Esophagus (tissue), 2 donors: Measurements from ENCODE around the gene FAAP20. TPM values are rescaled to one million over a fixed set of nuclear protein-coding genes. Genes with fewer than 3 reads are reported as not detected.

Experiments used
- H3K27ac ChIP-seq, 2 donors: one replicate each; pipeline ENCODE4 v1.5.1; 2013; ENCODE audit warnings: low read depth in 2 of 2, mild to moderate bottlenecking in 2 of 2, inconsistent platforms in 1 of 2, low read length in 1 of 2, moderate library complexity in 1 of 2
- H3K27me3 ChIP-seq, 2 donors: one replicate each; pipeline ENCODE4 v1.6.1; 2013; ENCODE audit warnings: low read length in 2 of 2, control low read depth in 1 of 2, mild to moderate bottlenecking in 1 of 2; ENCODE audit not compliant: insufficient read depth in 2 of 2, control insufficient read depth in 1 of 2
- H3K36me3 ChIP-seq, 2 donors: one replicate each; pipeline ENCODE4 v1.6.1; 2013; ENCODE audit warnings: low read length in 1 of 2; ENCODE audit not compliant: control insufficient read depth in 2 of 2, insufficient read depth in 2 of 2
- H3K4me1 ChIP-seq, 2 donors: one replicate each; pipeline ENCODE4 v1.6.1; 2013; ENCODE audit warnings: low read length in 1 of 2; ENCODE audit not compliant: control insufficient read depth in 2 of 2, insufficient read depth in 2 of 2
- H3K4me3 ChIP-seq, 2 donors: one replicate each; pipeline ENCODE4 v1.5.1; 2013; ENCODE audit warnings: low read length in 2 of 2, mild to moderate bottlenecking in 2 of 2, low read depth in 1 of 2, moderate library complexity in 1 of 2
- H3K9me3 ChIP-seq, 2 donors: one replicate each; pipeline ENCODE4 v1.6.1; 2013; ENCODE audit warnings: mild to moderate bottlenecking in 2 of 2, low read depth in 1 of 2, low read length in 1 of 2, moderate library complexity in 1 of 2; ENCODE audit not compliant: control insufficient read depth in 2 of 2, insufficient read depth in 1 of 2
- WGBS, 2 donors: extraction: QIAGEN DNeasy Blood & Tissue Kit; methylation state at CpG; one replicate each; pipeline ENCODE4 v1.1.7; 2013; 5-methylcytosine and 5-hydroxymethylcytosine counted together
- polyA plus RNA-seq, 2 donors: library from polyadenylated mRNA; stranded (reverse); fragments of 200-250 nt; gene quantifications; one replicate each; pipeline ENCODE4 v1.2.3, GENCODE V29; 2013
- donor health status: healthy with polysubstance abuse.
- donor health status: Bipolar disorder and iron deficiency.

Gene FAAP20
- polyA plus RNA-seq, 2 donors, result 32.9 to 44.8 TPM

DNA sequence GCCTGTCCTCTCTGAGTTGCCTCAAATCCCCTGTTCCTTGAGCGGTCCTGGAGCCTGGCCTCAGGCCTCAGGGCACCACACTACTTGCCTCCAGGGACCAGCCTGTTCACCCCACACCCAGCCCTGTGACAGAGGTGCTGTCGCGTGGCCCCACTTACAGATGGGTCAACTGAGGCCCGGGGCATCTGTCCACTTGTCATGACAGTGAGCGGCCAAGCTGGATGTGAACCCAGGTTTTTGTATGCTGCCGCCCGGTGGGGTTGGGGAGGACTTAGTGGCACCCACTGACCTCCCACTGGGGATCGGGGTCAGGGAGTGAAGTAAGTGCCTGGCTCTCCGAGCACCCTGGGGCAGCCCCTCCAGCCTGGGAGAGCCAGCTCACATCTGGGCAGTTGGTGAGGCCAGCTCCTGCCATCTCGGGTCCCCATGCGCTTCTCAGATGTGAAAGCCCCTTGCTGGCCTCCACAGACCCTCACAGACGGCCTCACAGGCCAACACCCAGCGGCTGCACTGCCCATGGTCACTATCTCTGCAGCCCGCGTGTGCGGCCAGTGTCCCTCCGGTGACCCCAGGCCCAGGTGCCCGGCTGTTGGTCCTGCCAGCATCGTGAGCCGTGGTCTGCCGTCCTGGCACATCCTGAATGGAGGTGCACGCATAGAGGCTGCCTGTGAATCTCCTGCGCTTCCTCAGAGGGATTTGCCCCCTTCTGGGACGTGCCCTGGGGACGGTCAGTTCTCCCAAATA lies 9.3 kb upstream of the FAAP20 start:
- Histone ChIP-seq H3K9me3 (no peaks in the 10 kb centered on the region), H3K4me1 (peaks cover 2 to 39% of the 10 kb centered on the region in 2 donors), H3K27ac (peak overlapping the region; percentile 13 to 76), H3K4me3 (no peak overlapping the region), H3K36me3 (no peaks in the 10 kb centered on the region), H3K27me3 (no peaks in the 10 kb centered on the region)
- WGBS, 2 donors, result 74 to 77% methylated on average over 25 of the region's 25 CpGs

DNA sequence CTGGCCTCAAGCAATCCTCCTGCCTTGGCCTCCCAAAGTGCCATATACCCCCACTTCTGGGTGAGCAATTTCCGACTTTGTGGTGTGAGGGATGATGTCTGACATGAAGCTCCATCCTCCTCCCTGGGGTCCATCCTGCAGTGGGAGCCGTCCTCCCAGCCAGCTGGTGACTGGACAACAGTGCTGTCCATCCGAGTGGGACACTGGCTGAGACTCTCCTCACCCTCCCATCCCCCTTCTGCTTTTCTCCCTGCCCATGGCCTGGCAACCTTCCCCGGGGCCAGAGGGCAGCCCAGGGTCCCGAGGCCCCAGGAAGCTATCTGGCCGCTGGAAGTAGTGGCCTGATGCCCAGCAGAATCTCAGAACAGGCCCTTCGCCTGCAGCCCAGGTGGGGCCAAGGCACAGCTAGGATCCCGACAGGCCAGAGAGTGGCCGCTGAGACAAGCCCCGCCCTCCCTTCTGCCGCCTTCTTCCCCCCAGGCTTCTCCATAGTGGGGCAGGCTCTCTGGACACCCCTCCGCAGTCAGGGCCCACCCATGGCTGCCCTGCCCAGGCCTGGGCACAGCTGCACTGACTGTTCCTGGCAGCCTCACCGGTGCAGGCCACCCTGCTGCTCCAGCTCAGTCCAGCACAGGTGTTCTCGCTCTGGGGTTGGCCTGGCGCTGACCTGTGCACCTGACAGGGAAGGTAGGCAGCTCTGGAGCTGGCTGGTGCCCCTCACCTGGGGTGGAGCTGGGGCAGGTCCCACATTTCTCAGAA lies 8.4 kb upstream of the FAAP20 start:
- WGBS, 2 donors, result 88 to 89% methylated on average over 15 of the region's 15 CpGs
- Histone ChIP-seq H3K9me3 (no peaks in the 10 kb centered on the region), H3K27ac (no peak overlapping the region), H3K4me1 (peaks cover 6 to 39% of the 10 kb centered on the region in 2 donors), H3K27me3 (no peaks in the 10 kb centered on the region), H3K4me3 (no peak overlapping the region), H3K36me3 (no peaks in the 10 kb centered on the region)

DNA sequence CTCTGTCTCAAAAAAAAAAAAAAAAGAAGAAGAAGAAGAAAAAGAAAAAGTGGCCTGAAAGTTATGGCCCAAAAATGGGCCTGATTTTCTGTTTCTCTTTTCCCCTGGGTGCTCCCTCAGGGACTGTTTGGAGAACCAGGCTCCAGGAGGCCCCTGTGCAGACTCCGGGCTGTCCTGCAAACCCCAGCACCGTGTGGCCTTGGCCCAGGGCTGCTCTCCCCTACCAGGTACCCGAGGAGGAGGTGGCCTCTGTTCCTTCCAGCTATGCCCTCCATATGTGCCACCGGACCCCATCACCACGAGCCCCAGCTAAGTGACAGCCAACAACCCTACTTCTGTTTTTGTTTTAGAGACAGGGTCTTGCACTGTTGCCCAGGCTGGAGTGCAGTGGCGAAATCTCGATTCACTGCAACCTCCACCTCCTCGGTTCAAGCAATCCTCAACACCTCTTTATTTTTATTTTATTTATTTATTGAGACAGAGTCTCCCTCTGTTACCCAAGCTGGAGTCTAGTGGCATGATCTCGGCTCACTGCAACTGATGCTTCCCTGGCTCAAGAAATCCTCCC lies 7.5 kb upstream of the FAAP20 start:
- Histone ChIP-seq H3K4me3 (no peak overlapping the region), H3K9me3 (no peaks in the 10 kb centered on the region), H3K4me1 (peaks cover 6 to 31% of the 10 kb centered on the region in 2 donors), H3K27me3 (no peaks in the 10 kb centered on the region), H3K36me3 (no peaks in the 10 kb centered on the region), H3K27ac (no peak overlapping the region)
- WGBS, 2 donors, result 81 to 83% methylated on average over 9 of the region's 9 CpGs

DNA sequence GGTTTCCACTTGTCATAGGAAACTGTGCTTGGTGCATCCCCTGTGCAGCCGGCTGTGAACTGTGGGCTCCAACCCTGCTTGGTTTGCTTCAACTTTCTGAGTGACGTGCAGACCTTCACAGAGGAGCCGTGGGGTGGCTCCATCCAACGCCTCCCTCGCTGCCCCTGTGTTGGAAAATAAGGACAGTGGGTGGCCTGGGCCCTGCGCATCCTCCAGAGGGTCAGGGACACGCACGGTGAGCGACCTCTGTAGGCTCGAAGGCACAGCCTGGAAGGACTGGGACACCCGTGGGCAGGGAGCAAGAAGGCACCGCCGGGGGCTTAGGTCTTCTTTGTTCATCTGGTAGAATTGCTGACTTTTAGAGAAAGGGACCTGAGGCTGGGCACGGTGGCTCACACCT lies 6.5 kb upstream of the FAAP20 start:
- Histone ChIP-seq H3K36me3 (no peaks in the 10 kb centered on the region), H3K27ac (no peak overlapping the region), H3K4me1 (peaks cover 5 to 26% of the 10 kb centered on the region in 2 donors), H3K9me3 (no peaks in the 10 kb centered on the region), H3K27me3 (no peaks in the 10 kb centered on the region), H3K4me3 (no peak overlapping the region)
- WGBS, 2 donors, result 89% methylated on average over 14 of the region's 14 CpGs

DNA sequence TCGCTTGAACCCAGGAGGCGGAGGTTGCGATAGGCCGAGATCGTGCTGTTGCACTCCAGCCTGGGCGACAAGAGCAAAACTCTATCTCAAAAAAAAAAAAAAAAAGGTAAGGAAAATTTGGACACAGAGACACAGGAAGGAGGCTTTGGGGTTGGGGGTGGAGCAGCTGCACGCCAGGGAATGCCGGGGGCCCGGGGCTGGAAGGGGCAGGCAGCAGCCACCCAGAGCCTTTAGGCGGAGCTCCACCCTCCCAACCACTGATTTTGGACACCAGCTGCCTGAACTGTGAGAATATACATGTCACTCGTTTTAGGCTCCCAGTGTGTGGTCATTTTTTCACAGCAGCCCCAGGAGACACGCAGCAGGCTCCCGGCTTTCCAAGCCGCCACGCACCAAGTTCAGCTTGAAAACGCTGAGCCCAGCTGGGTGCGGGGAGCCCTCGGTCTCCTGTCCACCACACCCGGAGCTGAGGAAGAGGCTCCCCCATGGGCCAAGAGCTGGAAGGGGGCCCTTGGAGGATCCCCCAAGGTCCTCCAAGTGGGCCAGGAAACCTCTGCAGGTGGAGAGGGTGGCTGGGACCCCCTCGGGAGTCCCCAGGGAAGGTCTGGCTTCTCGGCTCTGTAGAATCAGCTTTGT lies 5.9 kb upstream of the FAAP20 start:
- Histone ChIP-seq H3K9me3 (no peaks in the 10 kb centered on the region), H3K27me3 (no peaks in the 10 kb centered on the region), H3K27ac (no peak overlapping the region), H3K4me3 (no peak overlapping the region), H3K36me3 (no peaks in the 10 kb centered on the region), H3K4me1 (peaks cover 4 to 20% of the 10 kb centered on the region in 2 donors)
- WGBS, 2 donors, result 79 to 85% methylated on average over 20 to 21 of the region's 21 CpGs

DNA sequence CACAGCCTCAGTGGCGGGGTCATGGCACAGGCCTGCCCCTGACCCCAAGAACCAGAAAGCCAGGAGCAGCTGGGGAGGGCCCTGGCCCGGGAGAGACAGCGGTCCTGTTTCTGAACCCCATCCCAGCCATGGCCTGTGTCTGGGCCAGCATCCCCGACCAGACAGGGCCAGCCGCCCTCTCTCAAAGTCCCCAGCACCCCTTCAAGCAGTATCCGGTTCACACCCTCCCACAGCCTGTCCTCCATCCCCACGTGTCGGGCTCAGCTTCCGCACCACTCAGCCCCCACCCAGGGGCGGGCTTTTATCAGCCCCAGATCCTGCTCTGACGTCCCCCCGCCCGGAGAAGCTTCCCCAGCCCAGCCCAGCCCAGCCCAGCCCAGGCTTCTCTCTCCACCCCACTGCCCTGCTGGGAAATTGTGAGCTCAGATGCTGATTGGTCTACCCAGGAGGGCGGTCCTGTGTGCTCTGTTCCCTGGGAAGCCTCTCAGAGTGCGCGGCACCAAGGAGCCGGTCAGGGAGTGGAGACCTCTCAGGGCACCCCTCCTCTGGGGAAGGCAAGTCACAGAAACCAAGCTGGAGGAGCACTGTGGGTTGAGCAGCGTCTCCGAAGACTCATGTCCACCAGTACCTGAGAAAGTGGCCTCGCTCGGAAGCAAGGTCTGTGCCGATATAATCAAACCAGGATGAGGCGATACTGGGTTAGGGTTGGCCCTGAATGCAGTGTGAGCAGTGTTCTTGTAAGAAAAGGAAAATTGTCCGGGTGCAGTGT lies 4.7 kb upstream of the FAAP20 start:
- H3K36me3 ChIP-seq, result no peaks in the 10 kb centered on the region
- peak overlapping the region; percentile 26 to 39 for H3K4me3 ChIP-seq
- peak overlapping the region; percentile 81 to 91 for H3K27ac ChIP-seq
- peaks cover 4 to 15% of the 10 kb centered on the region in 2 donors for H3K4me1 ChIP-seq
- no peaks in the 10 kb centered on the region for H3K27me3 ChIP-seq
- WGBS, 2 donors, result 7 to 9% methylated on average over 20 to 24 of the region's 24 CpGs
- no peaks in the 10 kb centered on the region for H3K9me3 ChIP-seq

DNA sequence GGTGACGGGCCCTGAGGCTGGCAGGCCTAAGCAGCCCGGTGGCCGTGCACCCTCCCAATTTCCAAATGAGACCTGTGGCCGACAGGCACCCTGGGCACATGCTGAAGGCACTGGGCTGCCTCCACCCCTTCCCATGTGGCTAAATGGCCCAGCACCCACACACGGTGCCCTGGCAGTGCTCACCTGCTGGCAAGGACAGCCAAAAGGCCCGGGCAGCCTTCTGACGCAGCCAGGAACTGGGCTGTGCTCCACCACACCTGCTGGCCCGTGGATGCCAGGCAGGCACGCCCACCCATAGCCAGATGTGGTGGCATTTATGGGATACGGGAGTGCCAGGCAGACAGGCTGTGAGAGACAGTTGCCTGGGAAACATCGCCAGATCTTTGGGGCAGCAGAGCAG lies 4.0 kb upstream of the FAAP20 start:
- Histone ChIP-seq H3K27me3 (no peaks in the 10 kb centered on the region), H3K4me3 (no peak overlapping the region), H3K4me1 (peaks cover 4 to 16% of the 10 kb centered on the region in 2 donors), H3K9me3 (no peaks in the 10 kb centered on the region), H3K36me3 (no peaks in the 10 kb centered on the region), H3K27ac (peak overlapping the region; percentile 81 to 91)
- WGBS, 2 donors, result 46 to 54% methylated on average over 11 of the region's 11 CpGs

DNA sequence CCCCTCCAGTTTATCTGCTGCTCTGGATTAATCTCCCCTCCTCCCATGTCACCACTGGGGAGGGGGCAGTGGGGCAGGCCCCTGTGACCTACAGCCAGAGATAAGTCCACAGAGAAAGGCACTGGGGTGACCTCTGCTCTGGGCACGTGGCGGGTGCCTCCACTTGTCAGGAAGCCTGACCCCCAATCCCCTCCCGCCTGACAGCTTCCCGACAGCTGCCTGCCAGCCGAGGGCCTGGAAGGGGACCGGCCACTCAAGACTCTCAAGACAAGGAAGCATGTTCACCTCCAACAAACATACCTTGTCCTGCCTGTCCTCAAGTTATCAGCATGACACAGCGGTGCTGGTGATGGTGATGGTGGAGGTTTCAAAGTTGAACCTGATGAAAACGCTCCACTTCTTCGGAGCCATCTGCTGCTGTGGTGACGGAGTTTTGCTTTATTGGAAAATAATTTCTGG lies 3.2 kb upstream of the FAAP20 start:
- no peaks in the 10 kb centered on the region for H3K36me3 ChIP-seq
- no peak overlapping the region for H3K27ac ChIP-seq
- no peaks in the 10 kb centered on the region for H3K9me3 ChIP-seq
- no peak overlapping the region for H3K4me3 ChIP-seq
- peaks cover 4 to 17% of the 10 kb centered on the region in 2 donors for H3K4me1 ChIP-seq
- 83 to 84% methylated on average over 10 of the region's 10 CpGs for WGBS, 2 donors
- H3K27me3 ChIP-seq, result no peaks in the 10 kb centered on the region
